ENCODE data around the gene CNTNAP2. TPM values are rescaled to one million over a fixed set of nuclear protein-coding genes. Genes with fewer than 3 reads are reported as not detected.

CNTNAP2 gene
- total and polyA plus RNA-seq, 2 of the 4 experiments (the other 2 are of a cell fraction) = not detected

DNA sequence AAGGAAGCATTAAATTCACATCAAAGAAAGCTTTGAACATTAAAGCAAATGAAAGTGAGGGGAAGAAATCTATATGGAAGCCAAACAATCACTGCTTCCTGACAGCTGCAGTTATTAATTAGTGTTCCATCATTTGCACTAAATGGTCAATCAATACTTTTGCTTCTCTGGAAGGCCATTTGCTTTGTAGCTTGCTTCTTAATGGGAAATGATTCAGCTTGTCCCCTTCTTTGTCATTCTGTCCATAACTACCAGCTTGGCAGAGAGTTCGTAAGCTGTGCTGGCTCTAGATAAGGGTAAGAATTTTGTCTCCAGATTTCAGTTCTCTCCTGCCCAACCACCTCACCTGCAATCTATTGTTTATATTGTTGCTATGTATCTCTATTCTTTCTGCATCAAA, 596.6 kb downstream of the CNTNAP2 start:
- POLR2A ChIA-PET (ENCODE audit: unreplicated experiment) = no interaction called here
- no peak for ATAC-seq (ENCODE audit: low read depth)

More for the DNA sequence above, 596.6 kb downstream of the CNTNAP2 start:
- TF ChIP-seq SMC3 (IDR thresholded peaks at IDR 0.05; ENCODE audit: low read depth, low read length) (no peak), MAFK (IDR thresholded peaks at IDR 0.05; ENCODE audit: low read depth, low read length) (no peak), MAZ (IDR thresholded peaks at IDR 0.05; ENCODE audit: borderline replicate concordance, low read depth, low read length) (no peak), RFX5 (IDR thresholded peaks at IDR 0.05; ENCODE audit: low read depth, low read length) (no peak), RAD21 (IDR thresholded peaks at IDR 0.05; ENCODE audit: low read length) (no peak)
- Histone ChIP-seq H3K14ac (replicated peaks; ENCODE audit: low read depth, low read length) (no peak overlapping the region), H2AK9ac (replicated peaks; ENCODE audit: low read depth, low read length, poor library complexity) (no peak overlapping the region), H4K5ac (ENCODE audit: low read depth, low read length) (no peak overlapping the region), H3K4me1 (ENCODE audit: control insufficient read depth, insufficient read depth, low read length) (no peaks in the 10 kb centered on the region), H3K4me3 (ENCODE audit: insufficient read depth, low read depth, low read length) (no peak overlapping the region), H3K23ac (ENCODE audit: low read depth, low read length) (no peak overlapping the region), H3K27ac (ENCODE audit: insufficient read depth, low read length) (no peak overlapping the region), H3K9me1 (ENCODE audit: insufficient read depth, low read length) (no peaks in the 10 kb centered on the region), H3K9ac (ENCODE audit: low read depth, low read length) (no peak overlapping the region), H3K56ac (ENCODE audit: extremely low read depth, insufficient read depth, low read length) (no peak overlapping the region), H2BK15ac (ENCODE audit: low read depth, low read length) (no peak overlapping the region), H3K36me3 (ENCODE audit: control insufficient read depth, insufficient read depth, low read length) (no peaks in the 10 kb centered on the region), H3K27me3 (ENCODE audit: control insufficient read depth, insufficient read depth, low read length) (no peaks in the 10 kb centered on the region), H2BK120ac (ENCODE audit: low read depth, low read length) (no peak overlapping the region), H3K4ac (ENCODE audit: low read depth, low read length) (no peak overlapping the region), H3K9me3 (ENCODE audit: control insufficient read depth, insufficient read depth, low read length) (peaks cover 9% of the 10 kb centered on the region), H4K8ac (ENCODE audit: low read depth in 2 of 2, low read length in 2 of 2) (no peak overlapping the region), H3K4me2 (ENCODE audit: low read depth, low read length) (no peak overlapping the region), H2AK5ac (ENCODE audit: low read depth, low read length) (no peak overlapping the region), H2BK5ac (ENCODE audit: low read depth, low read length, poor library complexity, severe bottlenecking) (no peak overlapping the region), H4K91ac (ENCODE audit: insufficient read depth, low read depth, low read length) (no peak overlapping the region), H3K18ac (ENCODE audit: low read depth, low read length) (no peak overlapping the region), H4K20me1 (ENCODE audit: insufficient read depth, low read length) (no peaks in the 10 kb centered on the region), H3K79me1 (ENCODE audit: low read depth in 1 of 2, low read length in 2 of 2) (no peaks in the 10 kb centered on the region), H2BK20ac (ENCODE audit: low read depth, low read length) (no peak overlapping the region), H2AFZ (replicated peaks; ENCODE audit: low read length, poor library complexity) (no peak overlapping the region)
- no CpG with 5 or more reads among the region's 1 CpG for WGBS, 2 experiments (ENCODE audit: extremely low coverage in 2 of 2, insufficient read length in 1 of 2)
- BruUV-seq (replicated peaks) = no TSS peak
- DNase-seq = no peak
- in situ Hi-C loops (cut with MboI; ENCODE audit: low sequenced_read_pairs) (no loop called here), dilution Hi-C loops (cut with HindIII; ENCODE audit: low sequenced_read_pairs, unreplicated experiment) (no loop called here), intact Hi-C loops (cut with micrococcal nuclease) (no loop called here)
- CTCF ChIA-PET = no interaction called here
